WTC11 (cell line): ENCODE results near the gene SEMA3D.

Experiments used
- ATF1 ChIP-seq: sonication (generic); formaldehyde crosslinking; IDR thresholded peaks from 2 replicates; pipeline ENCODE4 v1.8.1; 2023; ENCODE audit warnings: mild to moderate bottlenecking, moderate library complexity, missing genetic modification reagents
- ATF3 ChIP-seq: sonication (generic); formaldehyde crosslinking; conservative IDR thresholded peaks from 2 replicates; pipeline ENCODE4 v1.8.1; 2022; ENCODE audit warnings: mild to moderate bottlenecking, missing genetic modification reagents
- CBFB ChIP-seq: sonication (generic); formaldehyde crosslinking; IDR thresholded peaks from 2 replicates; pipeline ENCODE4 v1.8.1; 2022; ENCODE audit warnings: mild to moderate bottlenecking, low read depth, missing genetic modification reagents
- CTCF ChIP-seq: fragments of 200-600 bp; IDR thresholded peaks from 2 replicates; pipeline ENCODE4 v1.8.0; 2022; ENCODE audit warnings: antibody characterized with exemption
- E2F1 ChIP-seq: sonication (generic); formaldehyde crosslinking; IDR thresholded peaks from 2 replicates; pipeline ENCODE4 v1.8.0; 2022; ENCODE audit warnings: mild to moderate bottlenecking, missing genetic modification reagents
- IRF2 ChIP-seq: sonication (generic); formaldehyde crosslinking; IDR thresholded peaks from 2 replicates; pipeline ENCODE4 v1.8.0; 2022; ENCODE audit warnings: low read depth, missing genetic modification reagents, borderline replicate concordance
- MAX ChIP-seq: sonication (generic); formaldehyde crosslinking; IDR thresholded peaks from 2 replicates; pipeline ENCODE4 v1.8.0; 2022; ENCODE audit warnings: mild to moderate bottlenecking, missing genetic modification reagents
- MLX ChIP-seq: sonication (generic); formaldehyde crosslinking; IDR thresholded peaks from 2 replicates; pipeline ENCODE4 v1.8.1; 2023; ENCODE audit warnings: mild to moderate bottlenecking, missing genetic modification reagents, moderate library complexity
- TP53 ChIP-seq: sonication (generic); formaldehyde crosslinking; IDR thresholded peaks from 2 replicates; pipeline ENCODE4 v1.8.1; 2023; ENCODE audit warnings: mild to moderate bottlenecking, missing genetic modification reagents
- USF1 ChIP-seq: sonication (generic); formaldehyde crosslinking; IDR thresholded peaks from 2 replicates; pipeline ENCODE4 v1.8.0; 2022; ENCODE audit warnings: mild to moderate bottlenecking, missing genetic modification reagents
- USF2 ChIP-seq: sonication (generic); formaldehyde crosslinking; IDR thresholded peaks from 2 replicates; pipeline ENCODE4 v1.8.1; 2023; ENCODE audit warnings: mild to moderate bottlenecking, missing genetic modification reagents, moderate library complexity
- ZBTB43 ChIP-seq: sonication (generic); formaldehyde crosslinking; IDR thresholded peaks from 2 replicates; pipeline ENCODE4 v1.8.1; 2023; ENCODE audit warnings: mild to moderate bottlenecking, missing genetic modification reagents
- ZNF138 ChIP-seq: sonication (generic); formaldehyde crosslinking; conservative IDR thresholded peaks from 2 replicates; pipeline ENCODE4 v1.8.1; 2022; ENCODE audit warnings: mild to moderate bottlenecking, moderate library complexity, missing genetic modification reagents
- ZSCAN18 ChIP-seq: fragments of 250-450 bp; sonication (Bioruptor Pico); IDR thresholded peaks from 2 replicates; pipeline ENCODE4 v2.1.2; 2022; ENCODE audit warnings: mild to moderate bottlenecking, moderate library complexity

- TF ChIP-seq ZSCAN18 (CRISPR knock-in tag), result no peak
- no peak for TF ChIP-seq CTCF
- no peak for TF ChIP-seq ATF3 (CRISPR knock-in tag)
- no peak for TF ChIP-seq ATF1
- TF ChIP-seq ZNF138 (CRISPR knock-in tag), result no peak
- no peak for TF ChIP-seq USF1 (CRISPR knock-in tag)
- no peak for TF ChIP-seq IRF2 (CRISPR knock-in tag)
- TF ChIP-seq E2F1 (CRISPR knock-in tag), result no peak
- no peak for TF ChIP-seq TP53
- no peak for TF ChIP-seq MLX (CRISPR knock-in tag)
- TF ChIP-seq ZBTB43, result no peak
- TF ChIP-seq CBFB (CRISPR knock-in tag), result no peak
- no peak for TF ChIP-seq MAX
- no peak for TF ChIP-seq USF2 (CRISPR knock-in tag)
Observed at GRCh38 chr7:85150624-85151023, 36.2 kb downstream of the SEMA3D start.
